Panc1 (cell line): ENCODE measurements around the gene AKAP12.

ENCODE experiments used
- CTCF ChIP-seq: fragments of 450-650 bp; IDR thresholded peaks from 2 replicates; pipeline ENCODE4 v1.5.1; 2017; ENCODE audit warnings: mild to moderate bottlenecking
- POLR2AphosphoS5 ChIP-seq: IDR thresholded peaks from 2 replicates; pipeline ENCODE4 v1.6.1; 2012; ENCODE audit warnings: mild to moderate bottlenecking, low read depth, low read length, moderate library complexity
- REST ChIP-seq, 2 experiments: IDR thresholded peaks; 2 replicates each; pipeline ENCODE4 v1.6.1; 2011 to 2012; ENCODE audit warnings: low read depth in 2 of 2, control low read depth in 1 of 2, low read length in 1 of 2, mild to moderate bottlenecking in 1 of 2, moderate library complexity in 1 of 2; ENCODE audit not compliant: insufficient read depth in 1 of 2
- SIN3A ChIP-seq: IDR thresholded peaks from 2 replicates; pipeline ENCODE4 v1.6.1; 2012; ENCODE audit warnings: low read depth, mild to moderate bottlenecking, low read length, moderate library complexity, borderline replicate concordance; ENCODE audit not compliant: insufficient read depth
- TCF7L2 ChIP-seq: IDR thresholded peaks from 2 replicates; pipeline ENCODE4 v1.6.1; 2011; ENCODE audit warnings: mild to moderate bottlenecking, low read depth, low read length, inconsistent platforms

- TF ChIP-seq CTCF = no peak
- no peak for TF ChIP-seq TCF7L2
- TF ChIP-seq POLR2AphosphoS5 = no peak
- no peak for TF ChIP-seq REST (IDR thresholded peaks at IDR 0.05; ENCODE audit: insufficient read depth in 1 of 2, low read depth in 2 of 2, low read length in 1 of 2)
- no peak for TF ChIP-seq SIN3A
Observed at GRCh38 chr6:151248295-151248694, 8.5 kb downstream of the AKAP12 start.
